Activated T-helper 2 cell treated with anti-CD3 and anti-CD28 coated beads, Interferon-gamma antibody, Interleukin-2, Interleukin-4, amounts not matched to agents 10 μg/mL and 5 μg/mL and 100 μg/mL, durations not matched to agents 14 hours and 24 hours and 36 hours (primary cell): Measurements from ENCODE around the gene LHX8. TPM values are rescaled to one million over a fixed set of nuclear protein-coding genes. Genes with fewer than 3 reads are reported as not detected.
"Not testable (repeated sequence)": the region's sequence is repeated elsewhere in the genome, so short reads cannot be mapped to it uniquely, and the experiment has no call there.

Experiments used
- DNase-seq: peaks from one replicate; pipeline ENCODE4 v3.0.0; 2021; ENCODE audit warnings: low spot score
- H3K27ac Mint-ChIP-seq: one replicate; pipeline ENCODE4 v1.8.0; 2021; ENCODE audit warnings: mixed read lengths
- H3K27me3 Mint-ChIP-seq: one replicate; pipeline ENCODE4 v1.8.0; 2021; ENCODE audit warnings: low read depth, mixed read lengths
- H3K36me3 Mint-ChIP-seq: one replicate; pipeline ENCODE4 v1.8.0; 2021; ENCODE audit warnings: low read depth, mixed read lengths
- H3K4me1 Mint-ChIP-seq: one replicate; pipeline ENCODE4 v1.8.0; 2021; ENCODE audit warnings: low read depth, mixed read lengths
- H3K4me3 Mint-ChIP-seq: one replicate; pipeline ENCODE4 v1.8.0; 2021; ENCODE audit warnings: low read depth, mild to moderate bottlenecking, moderate library complexity, mixed read lengths
- H3K9me3 Mint-ChIP-seq: one replicate; pipeline ENCODE4 v1.8.0; 2021; ENCODE audit warnings: mixed read lengths
- intact Hi-C: fragments of 100-400 bp; cut with micrococcal nuclease; formaldehyde crosslinking; loops from one replicate; pipeline ENCODE4 v1.15.1; 2023
- total RNA-seq: library from RNA; stranded (reverse); gene quantifications from 2 replicates; pipeline ENCODE4 v1.2.3, GENCODE V29; 2022

LHX8 gene
- total RNA-seq = not detected in 2 replicates

GRCh38 chr1:75133750-75134646 is at the start of gene LHX8:
Gene LHX8, plus strand, starts transcription at chr1:75134388. Its CDS starts 2,227 bp downstream, at chr1:75136615.
- intact Hi-C loops = loop anchor here (10.0 kb wide), 2 partner anchors 359 to 1731 kb away; partner anchors contain the start of gene ST6GALNAC5

GRCh38 chr1:75085931-75086330 is 48.3 kb upstream of the LHX8 start:
- Mint-ChIP-seq H3K27ac (no peak overlapping the region), H3K4me1 (no peaks in the 10 kb centered on the region), H3K4me3 (no peak overlapping the region), H3K9me3 (no peaks in the 10 kb centered on the region), H3K36me3 (no peaks in the 10 kb centered on the region), H3K27me3 (no peaks in the 10 kb centered on the region)
- intact Hi-C loops = no loop called here
- no peak for DNase-seq

More at GRCh38 chr1:75133750-75134646, at the start of gene LHX8:
- Mint-ChIP-seq H3K9me3 (no peaks in the 10 kb centered on the region), H3K27me3 (peaks cover 89% of the 10 kb centered on the region), H3K4me1 (peaks cover 12% of the 10 kb centered on the region), H3K4me3 (peak within 1 kb of the TSS; percentile 81), H3K36me3 (no peaks in the 10 kb centered on the region), H3K27ac (no peak within 1 kb of the TSS)
- no peak for DNase-seq

DNA sequence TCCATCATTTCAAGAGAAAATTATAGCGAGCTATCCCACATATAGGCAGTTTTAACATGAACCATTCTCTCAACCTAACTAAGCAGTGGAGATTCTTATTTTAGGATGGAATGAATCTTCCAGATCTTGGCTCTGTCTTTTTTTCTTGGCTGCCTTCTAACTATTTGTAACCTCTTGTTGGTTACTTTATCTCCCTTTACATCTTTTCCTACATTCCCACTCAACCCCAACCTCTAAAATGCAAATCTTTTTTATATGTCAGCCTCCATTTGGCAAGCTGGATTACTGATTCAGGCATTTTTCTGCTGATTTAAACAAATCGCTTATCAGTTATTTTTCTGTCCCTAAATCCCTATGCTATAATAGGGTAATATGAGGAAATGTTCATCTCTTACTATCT is 46.9 kb upstream of the LHX8 start:
- intact Hi-C loops = no loop called here
- no peak overlapping the region for H3K4me3 Mint-ChIP-seq
- no peak for DNase-seq
- no peaks in the 10 kb centered on the region for H3K36me3 Mint-ChIP-seq
- H3K9me3 Mint-ChIP-seq = no peaks in the 10 kb centered on the region
- no peaks in the 10 kb centered on the region for H3K4me1 Mint-ChIP-seq
- H3K27me3 Mint-ChIP-seq = no peaks in the 10 kb centered on the region
- H3K27ac Mint-ChIP-seq = no peak overlapping the region

DNA sequence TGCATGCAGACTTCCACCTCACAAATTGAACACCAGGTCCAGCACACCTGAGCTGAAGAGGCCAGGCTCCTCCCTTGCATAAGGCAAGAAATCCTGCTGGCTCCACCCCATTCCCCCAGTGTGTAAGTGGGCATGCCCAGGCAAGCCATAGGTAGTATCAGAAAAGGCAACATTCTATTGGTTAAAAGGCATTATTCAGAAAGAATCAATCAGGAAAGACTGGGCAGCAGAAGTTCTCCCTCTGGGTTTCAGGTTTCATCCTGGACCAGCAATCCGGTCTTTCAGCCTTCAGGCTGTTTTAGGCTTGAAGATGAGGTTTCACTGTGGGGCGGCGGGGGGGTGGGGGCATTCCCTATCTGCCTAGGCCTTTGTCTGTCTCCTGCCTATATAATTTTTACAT is 42.0 kb upstream of the LHX8 start:
- intact Hi-C loops = no loop called here
- Mint-ChIP-seq H3K27me3 (no peaks in the 10 kb centered on the region), H3K4me1 (no peaks in the 10 kb centered on the region), H3K4me3 (no peak overlapping the region), H3K9me3 (no peaks in the 10 kb centered on the region), H3K27ac (no peak overlapping the region), H3K36me3 (no peaks in the 10 kb centered on the region)
- DNase-seq = no peak

- no peak overlapping the region for H3K4me3 Mint-ChIP-seq
- H3K36me3 Mint-ChIP-seq = no peaks in the 10 kb centered on the region
- H3K9me3 Mint-ChIP-seq = no peaks in the 10 kb centered on the region
- no peak for DNase-seq
- H3K4me1 Mint-ChIP-seq = no peaks in the 10 kb centered on the region
- intact Hi-C loops = no loop called here
- no peaks in the 10 kb centered on the region for H3K27me3 Mint-ChIP-seq
- H3K27ac Mint-ChIP-seq = no peak overlapping the region
Observed at GRCh38 chr1:75097654-75098053, 36.5 kb upstream of the LHX8 start.

- no peaks in the 10 kb centered on the region for H3K36me3 Mint-ChIP-seq
- H3K9me3 Mint-ChIP-seq = no peaks in the 10 kb centered on the region
- H3K27me3 Mint-ChIP-seq = no peaks in the 10 kb centered on the region
- intact Hi-C loops = no loop called here
- H3K27ac Mint-ChIP-seq = no peak overlapping the region
- no peak for DNase-seq
- H3K4me3 Mint-ChIP-seq = no peak overlapping the region
- H3K4me1 Mint-ChIP-seq = no peaks in the 10 kb centered on the region
Observed at GRCh38 chr1:75099581-75099980, 34.6 kb upstream of the LHX8 start.

GRCh38 chr1:75100481-75101092 is 33.6 kb upstream of the LHX8 start:
- DNase-seq = no peak
- H3K36me3 Mint-ChIP-seq = no peaks in the 10 kb centered on the region
- no peaks in the 10 kb centered on the region for H3K9me3 Mint-ChIP-seq
- H3K27me3 Mint-ChIP-seq = no peaks in the 10 kb centered on the region
- H3K27ac Mint-ChIP-seq = no peak overlapping the region
- no peaks in the 10 kb centered on the region for H3K4me1 Mint-ChIP-seq
- H3K4me3 Mint-ChIP-seq = no peak overlapping the region
- intact Hi-C loops = no loop called here

DNA sequence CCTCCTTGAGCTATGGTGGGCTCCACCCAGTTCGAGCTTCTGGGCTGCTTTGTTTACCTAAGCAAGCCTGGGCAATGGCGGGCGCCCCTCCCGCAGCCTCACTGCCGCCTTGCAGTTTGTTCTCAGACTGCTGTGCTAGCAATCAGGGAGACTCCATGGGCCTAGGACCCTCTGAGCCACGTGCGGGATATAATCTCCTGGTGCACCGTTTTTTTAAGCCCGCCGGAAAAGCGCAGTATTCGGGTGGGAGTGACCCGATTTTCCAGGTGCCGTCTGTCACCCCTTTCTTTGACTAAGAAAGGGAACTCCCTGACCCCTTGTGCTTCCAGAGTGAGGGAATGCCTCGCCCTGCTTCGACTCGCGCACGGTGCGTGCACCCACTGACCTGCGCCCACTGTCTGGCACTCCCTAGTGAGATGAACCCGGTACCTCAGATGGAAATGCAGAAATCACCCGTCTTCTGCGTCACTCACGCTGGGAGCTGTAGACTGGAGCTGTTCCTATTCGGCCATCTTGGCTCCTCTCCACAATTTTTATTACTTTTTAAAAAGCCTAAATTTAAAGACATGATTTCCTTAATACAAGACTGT is 21.7 kb upstream of the LHX8 start:
- DNase-seq, H3K27ac Mint-ChIP-seq, intact Hi-C loops, H3K4me3 Mint-ChIP-seq, H3K27me3 Mint-ChIP-seq, H3K4me1 Mint-ChIP-seq, H3K36me3 Mint-ChIP-seq, H3K9me3 Mint-ChIP-seq: not testable (repeated sequence)

- Mint-ChIP-seq H3K27ac (no peak overlapping the region), H3K27me3 (no peaks in the 10 kb centered on the region), H3K4me3 (no peak overlapping the region), H3K36me3 (no peaks in the 10 kb centered on the region), H3K4me1 (no peaks in the 10 kb centered on the region), H3K9me3 (no peaks in the 10 kb centered on the region)
- intact Hi-C loops = no loop called here
- DNase-seq = no peak
Observed at GRCh38 chr1:75115654-75116053, 18.5 kb upstream of the LHX8 start.

- no peak for DNase-seq
- H3K27me3 Mint-ChIP-seq = peaks cover 29% of the 10 kb centered on the region
- H3K4me1 Mint-ChIP-seq = no peaks in the 10 kb centered on the region
- no peak overlapping the region for H3K27ac Mint-ChIP-seq
- intact Hi-C loops = loop anchor here (5.0 kb wide), 1 partner anchor 494 kb away; no protein-coding TSS in a partner anchor
- no peak overlapping the region for H3K4me3 Mint-ChIP-seq
- H3K9me3 Mint-ChIP-seq = peaks cover 6% of the 10 kb centered on the region
- no peaks in the 10 kb centered on the region for H3K36me3 Mint-ChIP-seq
Observed at GRCh38 chr1:75123756-75124155, 10.4 kb upstream of the LHX8 start.

GRCh38 chr1:75124510-75124909 is 9.7 kb upstream of the LHX8 start:
- intact Hi-C loops = loop anchor here (5.0 kb wide), 1 partner anchor 493 kb away; no protein-coding TSS in a partner anchor
- no peak overlapping the region for H3K4me3 Mint-ChIP-seq
- H3K27ac Mint-ChIP-seq = no peak overlapping the region
- H3K36me3 Mint-ChIP-seq = no peaks in the 10 kb centered on the region
- no peak for DNase-seq
- H3K27me3 Mint-ChIP-seq = peaks cover 37% of the 10 kb centered on the region
- peaks cover 6% of the 10 kb centered on the region for H3K9me3 Mint-ChIP-seq
- peaks cover 2% of the 10 kb centered on the region for H3K4me1 Mint-ChIP-seq

- H3K4me3 Mint-ChIP-seq = no peak overlapping the region
- no peak for DNase-seq
- no peak overlapping the region for H3K27ac Mint-ChIP-seq
- no peaks in the 10 kb centered on the region for H3K36me3 Mint-ChIP-seq
- peaks cover 6% of the 10 kb centered on the region for H3K9me3 Mint-ChIP-seq
- intact Hi-C loops = no loop called here
- peaks cover 43% of the 10 kb centered on the region for H3K27me3 Mint-ChIP-seq
- H3K4me1 Mint-ChIP-seq = peaks cover 2% of the 10 kb centered on the region
Observed at GRCh38 chr1:75125161-75125726, 8.9 kb upstream of the LHX8 start.
